ENCODE results near the gene CPE. TPM values are rescaled to one million over a fixed set of nuclear protein-coding genes. Genes with fewer than 3 reads are reported as not detected.

The CPE gene
- total and polyA plus RNA-seq, 2 experiments from 2014 or later: 53.9 to 77.9 TPM

DNA sequence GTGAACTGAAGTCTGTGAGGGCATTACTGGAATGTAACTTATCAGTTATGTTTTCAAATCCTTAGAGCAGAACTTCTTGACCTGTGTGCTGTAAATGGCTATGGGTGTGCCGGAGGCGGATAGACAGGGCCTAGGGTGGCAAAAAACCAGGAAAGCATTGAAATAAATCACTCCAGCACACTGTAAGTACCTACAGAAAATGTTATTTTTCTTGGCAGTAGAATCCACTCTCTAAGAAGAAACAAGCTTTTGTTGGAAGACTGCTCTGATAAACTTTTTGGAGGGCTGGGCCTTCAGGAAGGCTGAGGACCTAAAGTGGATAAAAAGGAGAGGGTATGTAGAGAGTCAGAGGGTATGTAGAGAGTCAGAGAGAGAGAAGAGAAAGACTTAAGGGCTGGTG, 14.9 kb downstream of the CPE start:
- Histone ChIP-seq H3K9me3 (ENCODE audit: low read depth) (no peaks in the 10 kb centered on the region), H3K4me1 (ENCODE audit: insufficient read depth) (peaks cover 11% of the 10 kb centered on the region; the same call in 1 of the 2 replicates), H3K36me3 (ENCODE audit: low read depth) (no peaks in the 10 kb centered on the region), H4K20me1 (ENCODE audit: insufficient read depth) (no peaks in the 10 kb centered on the region), H3K79me2 (ENCODE audit: insufficient read depth) (no peaks in the 10 kb centered on the region), H3K9ac (no peak overlapping the region), H3K27me3 (replicated peaks; ENCODE audit: insufficient read depth) (no peaks in the 10 kb centered on the region), H3K4me3 (no peak overlapping the region), H3K9me2 (ENCODE audit: insufficient read depth) (no peaks in the 10 kb centered on the region), H3K4me2 (ENCODE audit: unreplicated experiment) (no peak overlapping the region), H3K27ac (peak overlapping the region; percentile 40), H3F3A (ENCODE audit: insufficient read depth) (peaks cover 13% of the 10 kb centered on the region; the same call in 1 of the 2 replicates), H2AFZ (no peak overlapping the region)
- no peak for DNase-seq
- no peak for TF ChIP-seq EZH2 (IDR thresholded peaks at IDR 0.05; ENCODE audit: insufficient read depth, poor library complexity, severe bottlenecking)
- TF ChIP-seq EZH2phosphoT487 (IDR thresholded peaks at IDR 0.05; ENCODE audit: insufficient read depth, low read depth): no peak
- in situ Hi-C loops (cut with MboI): no loop called here
- WGBS, 2 experiments (ENCODE audit: low coverage in 1 of 2, low lambda C conversion rate in 2 of 2, missing lambda C conversion rate in 2 of 2): 67 to 72% methylated on average over 2 of the region's 2 CpGs

DNA sequence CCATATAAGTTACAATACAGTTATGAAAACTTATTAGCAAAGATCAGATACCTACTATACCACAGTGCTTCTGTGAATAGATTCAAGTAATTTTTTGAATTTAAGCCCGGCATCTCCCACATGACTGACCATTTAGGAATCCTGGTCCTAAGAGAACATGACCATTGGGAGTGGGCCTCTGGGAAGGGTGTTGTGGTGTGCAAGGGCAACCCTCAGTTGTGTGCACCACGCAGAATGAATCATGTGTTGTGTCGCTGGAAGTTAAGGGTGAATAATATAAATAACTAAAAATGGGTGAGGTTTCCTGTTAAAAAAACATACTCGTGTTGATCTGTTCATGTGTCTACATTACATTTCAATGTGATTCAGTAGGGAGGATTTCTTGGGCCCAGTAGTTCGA, 15.5 kb downstream of the CPE start:
- Histone ChIP-seq H3K4me1 (ENCODE audit: insufficient read depth) (peaks cover 11% of the 10 kb centered on the region; the same call in 1 of the 2 replicates), H2AFZ (no peak overlapping the region), H3K4me3 (no peak overlapping the region), H3F3A (ENCODE audit: insufficient read depth) (peaks cover 13% of the 10 kb centered on the region; the same call in 1 of the 2 replicates), H3K27ac (peak overlapping the region; percentile 71), H3K4me2 (ENCODE audit: unreplicated experiment) (peak overlapping the region; percentile 30), H3K36me3 (ENCODE audit: low read depth) (no peaks in the 10 kb centered on the region), H3K9ac (no peak overlapping the region), H3K79me2 (ENCODE audit: insufficient read depth) (no peaks in the 10 kb centered on the region), H3K9me3 (ENCODE audit: low read depth) (no peaks in the 10 kb centered on the region), H4K20me1 (ENCODE audit: insufficient read depth) (no peaks in the 10 kb centered on the region), H3K27me3 (replicated peaks; ENCODE audit: insufficient read depth) (no peaks in the 10 kb centered on the region), H3K9me2 (ENCODE audit: insufficient read depth) (no peaks in the 10 kb centered on the region)
- in situ Hi-C loops (cut with MboI): no loop called here
- 60 to 64% methylated on average over 5 of the region's 5 CpGs for WGBS, 2 experiments (ENCODE audit: low coverage in 1 of 2, low lambda C conversion rate in 2 of 2, missing lambda C conversion rate in 2 of 2)
- peak; percentile 80 for DNase-seq
- TF ChIP-seq EZH2phosphoT487 (IDR thresholded peaks at IDR 0.05; ENCODE audit: insufficient read depth, low read depth) (no peak), EZH2 (IDR thresholded peaks at IDR 0.05; ENCODE audit: insufficient read depth, poor library complexity, severe bottlenecking) (no peak)

DNA sequence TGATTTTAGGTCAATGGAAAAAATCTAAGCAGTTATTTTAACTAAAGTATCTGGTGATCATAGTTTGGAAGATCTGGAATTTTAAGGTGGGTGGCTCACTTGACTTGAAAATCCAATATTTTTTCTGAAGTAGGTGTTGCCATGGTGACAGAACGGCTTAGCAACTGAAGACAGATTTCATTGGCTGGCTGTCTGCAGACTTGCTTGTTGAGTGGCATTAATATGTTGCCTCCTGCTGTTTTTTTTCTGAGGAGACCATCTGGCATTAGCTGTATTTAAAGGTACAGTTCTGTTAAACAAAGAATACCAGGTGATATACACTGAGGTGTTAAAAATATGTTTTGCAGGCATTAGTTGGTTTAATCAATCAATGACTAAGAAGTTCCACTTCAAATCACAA, 19.8 kb downstream of the CPE start:
- whole genome bisulfite sequencing, 2 experiments (ENCODE audit: low coverage in 1 of 2, low lambda C conversion rate in 2 of 2, missing lambda C conversion rate in 2 of 2): 8 to 16% methylated on average over 1 of the region's 1 CpG
- Histone ChIP-seq H4K20me1 (ENCODE audit: insufficient read depth) (no peaks in the 10 kb centered on the region), H2AFZ (no peak overlapping the region), H3K36me3 (ENCODE audit: low read depth) (no peaks in the 10 kb centered on the region), H3K9me3 (ENCODE audit: low read depth) (no peaks in the 10 kb centered on the region), H3K4me1 (ENCODE audit: insufficient read depth) (peaks cover 11% of the 10 kb centered on the region; the same call in 1 of the 2 replicates), H3K79me2 (ENCODE audit: insufficient read depth) (no peaks in the 10 kb centered on the region), H3K27me3 (replicated peaks; ENCODE audit: insufficient read depth) (no peaks in the 10 kb centered on the region), H3K4me3 (no peak overlapping the region), H3K9me2 (ENCODE audit: insufficient read depth) (no peaks in the 10 kb centered on the region), H3K27ac (no peak overlapping the region), H3F3A (ENCODE audit: insufficient read depth) (peaks cover 12% of the 10 kb centered on the region; the same call in 1 of the 2 replicates), H3K4me2 (ENCODE audit: unreplicated experiment) (no peak overlapping the region), H3K9ac (no peak overlapping the region)
- in situ Hi-C loops (cut with MboI): no loop called here
- no peak for TF ChIP-seq EZH2 (IDR thresholded peaks at IDR 0.05; ENCODE audit: insufficient read depth, poor library complexity, severe bottlenecking)
- TF ChIP-seq EZH2phosphoT487 (IDR thresholded peaks at IDR 0.05; ENCODE audit: insufficient read depth, low read depth): no peak
- DNase-seq: peak; percentile 19

DNA sequence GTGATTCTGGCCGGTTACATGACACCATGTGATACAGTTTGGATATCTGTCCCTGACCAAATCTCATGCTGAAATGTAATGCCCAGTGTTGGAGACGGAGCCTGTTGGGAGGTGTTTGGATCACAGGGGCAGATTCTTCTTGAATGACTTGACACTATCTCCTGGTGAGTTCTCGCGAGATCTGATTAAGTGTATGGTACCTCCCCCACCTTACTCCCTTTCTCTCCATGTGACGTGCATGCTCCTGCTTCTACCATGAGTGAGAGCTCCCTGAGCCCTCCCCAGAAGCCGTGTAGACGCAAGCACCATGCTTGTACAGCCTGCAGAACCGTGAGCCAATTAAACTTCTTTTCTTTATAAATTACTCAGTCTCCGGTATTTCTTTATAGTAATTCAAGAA, 23.6 kb downstream of the CPE start:
- Histone ChIP-seq H3K9me2 (ENCODE audit: insufficient read depth) (no peaks in the 10 kb centered on the region), H3K27me3 (replicated peaks; ENCODE audit: insufficient read depth) (no peaks in the 10 kb centered on the region), H3K9me3 (ENCODE audit: low read depth) (no peaks in the 10 kb centered on the region), H3F3A (ENCODE audit: insufficient read depth) (no peaks in the 10 kb centered on the region), H3K4me1 (ENCODE audit: insufficient read depth) (no peaks in the 10 kb centered on the region), H3K4me3 (no peak overlapping the region), H3K79me2 (ENCODE audit: insufficient read depth) (no peaks in the 10 kb centered on the region), H3K36me3 (ENCODE audit: low read depth) (no peaks in the 10 kb centered on the region), H2AFZ (no peak overlapping the region), H3K4me2 (ENCODE audit: unreplicated experiment) (no peak overlapping the region), H3K9ac (no peak overlapping the region), H3K27ac (no peak overlapping the region), H4K20me1 (ENCODE audit: insufficient read depth) (no peaks in the 10 kb centered on the region)
- WGBS, 2 experiments (ENCODE audit: low coverage in 1 of 2, low lambda C conversion rate in 2 of 2, missing lambda C conversion rate in 2 of 2): 84 to 85% methylated on average over 9 of the region's 9 CpGs
- TF ChIP-seq EZH2phosphoT487 (IDR thresholded peaks at IDR 0.05; ENCODE audit: insufficient read depth, low read depth) (no peak), EZH2 (IDR thresholded peaks at IDR 0.05; ENCODE audit: insufficient read depth, poor library complexity, severe bottlenecking) (no peak)
- in situ Hi-C loops (cut with MboI): no loop called here
- DNase-seq: no peak

DNA sequence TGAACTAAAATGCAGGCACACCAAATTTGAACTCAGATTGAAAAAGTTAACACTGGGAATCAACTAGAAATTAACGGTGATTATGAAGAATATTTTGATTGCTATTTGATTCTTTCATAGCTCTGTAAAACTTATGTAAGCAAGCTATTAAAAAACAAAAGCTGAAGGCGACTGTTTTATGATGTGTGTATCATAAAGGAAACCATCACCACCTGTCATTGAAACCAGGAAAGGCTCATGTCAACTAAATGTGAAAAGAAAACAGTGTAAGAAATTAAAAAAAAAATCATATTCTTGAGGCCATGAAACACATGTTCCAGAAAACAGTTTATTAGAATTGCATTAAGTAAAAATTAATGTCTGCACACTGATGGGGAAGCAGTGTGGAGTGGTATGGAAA, 24.2 kb downstream of the CPE start:
- no peak for DNase-seq
- no peak overlapping the region for H3K9ac ChIP-seq
- no peak overlapping the region for H3K4me2 ChIP-seq (ENCODE audit: unreplicated experiment)
- WGBS, 2 experiments (ENCODE audit: low coverage in 1 of 2, low lambda C conversion rate in 2 of 2, missing lambda C conversion rate in 2 of 2): 65 to 66% methylated on average over 2 of the region's 2 CpGs
- no peaks in the 10 kb centered on the region for H3K36me3 ChIP-seq (ENCODE audit: low read depth)
- no peak overlapping the region for H2AFZ ChIP-seq
- H3K9me3 ChIP-seq (ENCODE audit: low read depth): no peaks in the 10 kb centered on the region
- no peak overlapping the region for H3K4me3 ChIP-seq
- H3K27me3 ChIP-seq (replicated peaks; ENCODE audit: insufficient read depth): no peaks in the 10 kb centered on the region
- no peaks in the 10 kb centered on the region for H3K4me1 ChIP-seq (ENCODE audit: insufficient read depth)
- no peak overlapping the region for H3K27ac ChIP-seq
- H4K20me1 ChIP-seq (ENCODE audit: insufficient read depth): no peaks in the 10 kb centered on the region
- in situ Hi-C loops (cut with MboI): no loop called here
- no peak for TF ChIP-seq EZH2 (IDR thresholded peaks at IDR 0.05; ENCODE audit: insufficient read depth, poor library complexity, severe bottlenecking)
- TF ChIP-seq EZH2phosphoT487 (IDR thresholded peaks at IDR 0.05; ENCODE audit: insufficient read depth, low read depth): no peak
- no peaks in the 10 kb centered on the region for H3K79me2 ChIP-seq (ENCODE audit: insufficient read depth)
- H3K9me2 ChIP-seq (ENCODE audit: insufficient read depth): no peaks in the 10 kb centered on the region
- no peaks in the 10 kb centered on the region for H3F3A ChIP-seq (ENCODE audit: insufficient read depth)

All from GM23248 (cell line).